ENCODE data around the gene MAGI1. TPM values are rescaled to one million over a fixed set of nuclear protein-coding genes. Genes with fewer than 3 reads are reported as not detected.

MAGI1 gene
- total RNA-seq, 6 donors from 2014 or later = 33.0 to 72.9 (median 62.4) TPM

DNA sequence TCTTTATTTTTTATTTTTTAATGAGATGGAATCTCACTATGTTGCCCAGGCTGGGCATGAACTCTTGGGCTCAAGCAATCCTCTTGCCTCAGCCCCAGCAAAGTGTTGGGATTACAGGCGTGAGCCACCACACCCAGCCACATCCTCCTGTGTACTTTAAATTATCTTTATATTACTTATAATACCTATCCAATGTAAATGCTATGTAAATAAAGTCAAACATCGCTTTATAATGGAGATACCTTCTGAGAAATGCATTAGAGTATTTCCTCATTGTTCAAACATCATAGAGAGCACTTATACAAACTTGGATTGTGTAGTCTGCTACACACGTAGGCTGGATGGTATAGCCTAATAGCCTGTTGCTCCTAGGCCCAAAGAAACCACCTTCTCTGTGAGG is 41.4 kb upstream of the MAGI1 start:
- TF ChIP-seq POLR2AphosphoS5 (IDR thresholded peaks at IDR 0.05) (no peak), EP300 (IDR thresholded peaks at IDR 0.05) (no peak), POLR2A (IDR thresholded peaks at IDR 0.05) (no peak)
- TF ChIP-seq, protein P1, sequence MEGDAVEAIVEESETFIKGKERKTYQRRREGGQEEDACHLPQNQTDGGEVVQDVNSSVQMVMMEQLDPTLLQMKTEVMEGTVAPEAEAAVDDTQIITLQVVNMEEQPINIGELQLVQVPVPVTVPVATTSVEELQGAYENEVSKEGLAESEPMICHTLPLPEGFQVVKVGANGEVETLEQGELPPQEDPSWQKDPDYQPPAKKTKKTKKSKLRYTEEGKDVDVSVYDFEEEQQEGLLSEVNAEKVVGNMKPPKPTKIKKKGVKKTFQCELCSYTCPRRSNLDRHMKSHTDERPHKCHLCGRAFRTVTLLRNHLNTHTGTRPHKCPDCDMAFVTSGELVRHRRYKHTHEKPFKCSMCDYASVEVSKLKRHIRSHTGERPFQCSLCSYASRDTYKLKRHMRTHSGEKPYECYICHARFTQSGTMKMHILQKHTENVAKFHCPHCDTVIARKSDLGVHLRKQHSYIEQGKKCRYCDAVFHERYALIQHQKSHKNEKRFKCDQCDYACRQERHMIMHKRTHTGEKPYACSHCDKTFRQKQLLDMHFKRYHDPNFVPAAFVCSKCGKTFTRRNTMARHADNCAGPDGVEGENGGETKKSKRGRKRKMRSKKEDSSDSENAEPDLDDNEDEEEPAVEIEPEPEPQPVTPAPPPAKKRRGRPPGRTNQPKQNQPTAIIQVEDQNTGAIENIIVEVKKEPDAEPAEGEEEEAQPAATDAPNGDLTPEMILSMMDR (IDR thresholded peaks at IDR 0.05) = no peak

GRCh38 chr3:66077973-66078372 is 39.3 kb upstream of the MAGI1 start:
- ATAC-seq (ENCODE audit: low FRiP score in 2 of 2) (no peak), DNase-seq (no peak)
- Histone ChIP-seq H3K4me1 (no peaks in the 10 kb centered on the region), H3K27me3 (no peaks in the 10 kb centered on the region), H3K4me3 (no peak overlapping the region), H3K27ac (no peak overlapping the region), H3K9me3 (no peaks in the 10 kb centered on the region), H3K36me3 (no peaks in the 10 kb centered on the region)
- TF ChIP-seq POLR2A (IDR thresholded peaks at IDR 0.05) (no peak), EP300 (IDR thresholded peaks at IDR 0.05) (no peak), POLR2AphosphoS5 (IDR thresholded peaks at IDR 0.05) (no peak)
- TF ChIP-seq, protein P1 (IDR thresholded peaks at IDR 0.05) = no peak

More for the DNA sequence above, 41.4 kb upstream of the MAGI1 start:
- no peak overlapping the region for H3K27ac ChIP-seq
- H3K27me3 ChIP-seq = no peaks in the 10 kb centered on the region
- no peaks in the 10 kb centered on the region for H3K9me3 ChIP-seq
- H3K4me1 ChIP-seq = no peaks in the 10 kb centered on the region
- no peak for ATAC-seq (ENCODE audit: low FRiP score in 2 of 2)
- no peak overlapping the region for H3K4me3 ChIP-seq
- 83 to 86% methylated on average over 3 of the region's 3 CpGs for WGBS, 2 donors
- no peaks in the 10 kb centered on the region for H3K36me3 ChIP-seq
- DNase-seq = no peak

- no peak for DNase-seq
- H3K9me3 ChIP-seq = no peaks in the 10 kb centered on the region
- H3K27ac ChIP-seq = no peak overlapping the region
Observed at GRCh38 chr3:66076861-66077470, 38.2 kb upstream of the MAGI1 start.

DNA sequence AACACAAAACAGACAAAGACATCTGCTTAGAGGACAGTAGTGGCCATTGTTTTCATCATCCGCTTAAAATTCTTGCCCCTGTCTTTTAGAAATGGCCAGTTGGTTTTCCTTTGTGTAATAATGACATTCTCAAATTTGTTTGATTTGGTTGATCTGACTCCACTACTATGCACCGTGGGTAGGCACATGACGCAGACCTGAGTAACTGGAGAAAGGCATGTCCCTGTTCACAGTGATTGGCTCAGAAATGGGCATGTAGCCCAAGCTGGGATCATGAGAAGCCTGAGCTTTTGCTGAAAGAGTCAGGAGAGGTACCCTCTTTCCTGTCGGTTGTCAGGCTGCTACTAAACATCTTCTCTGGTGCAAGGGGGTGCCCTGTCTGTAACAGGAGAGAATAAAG is 36.6 kb upstream of the MAGI1 start:
- DNase-seq (no peak), ATAC-seq (ENCODE audit: low FRiP score in 2 of 2) (no peak)
- Histone ChIP-seq H3K4me3 (no peak overlapping the region), H3K9me3 (no peaks in the 10 kb centered on the region), H3K4me1 (no peaks in the 10 kb centered on the region), H3K27ac (no peak overlapping the region), H3K36me3 (no peaks in the 10 kb centered on the region), H3K27me3 (no peaks in the 10 kb centered on the region)
- 61 to 83% methylated on average over 4 of the region's 4 CpGs for WGBS, 2 donors
- TF ChIP-seq POLR2AphosphoS5 (IDR thresholded peaks at IDR 0.05) = no peak
- TF ChIP-seq, protein P1 (IDR thresholded peaks at IDR 0.05) = no peak
- TF ChIP-seq POLR2A (IDR thresholded peaks at IDR 0.05) = no peak
- TF ChIP-seq EP300 (IDR thresholded peaks at IDR 0.05) = no peak

More at GRCh38 chr3:66076861-66077470, 38.2 kb upstream of the MAGI1 start:
- H3K4me1 ChIP-seq = no peaks in the 10 kb centered on the region
- TF ChIP-seq POLR2A (IDR thresholded peaks at IDR 0.05) = no peak
- no peak for TF ChIP-seq EP300 (IDR thresholded peaks at IDR 0.05)
- TF ChIP-seq, protein P1 (IDR thresholded peaks at IDR 0.05) = no peak
- no peak for TF ChIP-seq POLR2AphosphoS5 (IDR thresholded peaks at IDR 0.05)
- H3K36me3 ChIP-seq = no peaks in the 10 kb centered on the region
- no peak overlapping the region for H3K4me3 ChIP-seq
- ATAC-seq (ENCODE audit: low FRiP score in 2 of 2) = no peak
- WGBS, 2 donors = 83 to 85% methylated on average over 6 of the region's 6 CpGs
- H3K27me3 ChIP-seq = no peaks in the 10 kb centered on the region
